H9 (cell line): Measurements from ENCODE around the gene TRNP1. TPM values are rescaled to one million over a fixed set of nuclear protein-coding genes. Genes with fewer than 3 reads are reported as not detected.

ENCODE experiments used
- DNase-seq: peaks from one replicate; pipeline ENCODE4 v3.0.0-alpha.2; 2017
- H2AFZ ChIP-seq: one replicate; pipeline ENCODE4 v1.6.1; 2013; ENCODE audit warnings: mild to moderate bottlenecking, low read length, control low read depth, moderate library complexity
- H2AK5ac ChIP-seq: 2 replicates; pipeline ENCODE4 v1.6.1; 2013; ENCODE audit warnings: low read length, control low read depth, mixed read lengths; ENCODE audit not compliant: insufficient read length
- H2BK120ac ChIP-seq: one replicate; pipeline ENCODE4 v1.6.1; 2013; ENCODE audit warnings: low read depth, mild to moderate bottlenecking, low read length, control low read depth, inconsistent platforms; ENCODE audit not compliant: poor library complexity, severe bottlenecking
- H2BK12ac ChIP-seq: 2 replicates; pipeline ENCODE4 v1.6.1; 2013; ENCODE audit warnings: low read length, control low read depth, mixed read lengths, low read depth; ENCODE audit not compliant: insufficient read length
- H2BK15ac ChIP-seq: 2 replicates; pipeline ENCODE4 v1.6.1; 2013; ENCODE audit warnings: low read depth, low read length, control low read depth
- H2BK20ac ChIP-seq: one replicate; pipeline ENCODE4 v1.6.1; 2013; ENCODE audit warnings: low read depth, mild to moderate bottlenecking, low read length, control low read depth, inconsistent platforms; ENCODE audit not compliant: poor library complexity, severe bottlenecking
- H2BK5ac ChIP-seq: 2 replicates; pipeline ENCODE4 v1.6.1; 2013; ENCODE audit warnings: low read length, control low read depth, mixed read lengths; ENCODE audit not compliant: insufficient read length
- H3K14ac ChIP-seq: 2 replicates; pipeline ENCODE4 v1.6.1; 2013; ENCODE audit warnings: low read length, control low read depth; ENCODE audit not compliant: insufficient read depth
- H3K18ac ChIP-seq: 2 replicates; pipeline ENCODE4 v1.6.1; 2013; ENCODE audit warnings: low read depth, mild to moderate bottlenecking, mixed read lengths, low read length, control low read depth; ENCODE audit not compliant: insufficient read length
- H3K23ac ChIP-seq: 2 replicates; pipeline ENCODE4 v1.6.1; 2013; ENCODE audit warnings: low read length, control low read depth, mixed read lengths, low read depth; ENCODE audit not compliant: insufficient read length
- H3K23me2 ChIP-seq: 2 replicates; pipeline ENCODE4 v1.6.1; 2013; ENCODE audit warnings: low read depth, mild to moderate bottlenecking, mixed read lengths, low read length, control low read depth; ENCODE audit not compliant: insufficient read length, poor library complexity, severe bottlenecking
- H3K27ac ChIP-seq: 2 replicates; pipeline ENCODE4 v1.5.1; 2013; ENCODE audit warnings: low read length, control low read depth, mixed read lengths, low read depth; ENCODE audit not compliant: insufficient read length
- H3K27me3 ChIP-seq: 2 replicates; pipeline ENCODE4 v1.6.1; 2013; ENCODE audit warnings: low read length, control low read depth, inconsistent platforms; ENCODE audit not compliant: insufficient read depth
- H3K4ac ChIP-seq: 2 replicates; pipeline ENCODE4 v1.6.1; 2013; ENCODE audit warnings: low read depth, mild to moderate bottlenecking, control low read depth, inconsistent platforms, low read length, moderate library complexity
- H3K4me1 ChIP-seq: 2 replicates; pipeline ENCODE4 v1.6.1; 2013; ENCODE audit warnings: low read length, control low read depth, inconsistent platforms; ENCODE audit not compliant: insufficient read depth
- H3K4me2 ChIP-seq: 2 replicates; pipeline ENCODE4 v1.6.1; 2013; ENCODE audit warnings: low read length, control low read depth, mixed read lengths; ENCODE audit not compliant: insufficient read length, insufficient read depth
- H3K56ac ChIP-seq: 2 replicates; pipeline ENCODE4 v1.6.1; 2013; ENCODE audit warnings: low read depth, mild to moderate bottlenecking, mixed read lengths, low read length, control low read depth; ENCODE audit not compliant: insufficient read length
- H3K79me1 ChIP-seq: 2 replicates; pipeline ENCODE4 v1.6.1; 2013; ENCODE audit warnings: low read depth, mild to moderate bottlenecking, moderate library complexity, low read length, control low read depth, inconsistent platforms; ENCODE audit not compliant: insufficient read depth, poor library complexity, severe bottlenecking
- H3K79me2 ChIP-seq: 2 replicates; pipeline ENCODE4 v1.6.1; 2013; ENCODE audit warnings: low read length, control low read depth, inconsistent platforms; ENCODE audit not compliant: insufficient read depth
- H3K9ac ChIP-seq: 2 replicates; pipeline ENCODE4 v1.6.1; 2013; ENCODE audit warnings: low read length, control low read depth, mixed read lengths; ENCODE audit not compliant: insufficient read length; ENCODE audit errors: extremely low read depth
- H3K9me3 ChIP-seq: one replicate; pipeline ENCODE4 v1.6.1; 2013; ENCODE audit warnings: low read depth, low read length, inconsistent platforms; ENCODE audit not compliant: control insufficient read depth
- H3T11ph ChIP-seq: one replicate; pipeline ENCODE4 v1.6.1; 2013; ENCODE audit warnings: mild to moderate bottlenecking, low read length, control low read depth, inconsistent platforms
- H4K20me1 ChIP-seq: one replicate; pipeline ENCODE4 v1.6.1; 2013; ENCODE audit not compliant: control insufficient read depth, insufficient read length, insufficient read depth
- H4K5ac ChIP-seq: 2 replicates; pipeline ENCODE4 v1.6.1; 2013; ENCODE audit warnings: low read depth, mild to moderate bottlenecking, mixed read lengths, low read length, control low read depth; ENCODE audit not compliant: insufficient read length
- H4K8ac ChIP-seq: replicated peaks from 2 replicates; pipeline ENCODE4 v1.6.1; 2013; ENCODE audit warnings: low read length, control low read depth, mixed read lengths, low read depth; ENCODE audit not compliant: insufficient read length
- H4K91ac ChIP-seq: 2 replicates; pipeline ENCODE4 v1.6.1; 2013; ENCODE audit warnings: low read depth, mild to moderate bottlenecking, moderate library complexity, mixed read lengths, low read length, control low read depth; ENCODE audit not compliant: insufficient read length
- H3K27ac Mint-ChIP-seq, 3 experiments: 2 replicates in 2 of 3; 3 replicates in 1 of 3; pipeline ENCODE4 v1.8.0; 2020 to 2021; ENCODE audit warnings: mixed read lengths in 3 of 3, mild to moderate bottlenecking in 1 of 3, moderate library complexity in 1 of 3
- H3K27me3 Mint-ChIP-seq: 2 replicates; pipeline ENCODE4 v1.8.0; 2021; ENCODE audit warnings: low read depth, mild to moderate bottlenecking, moderate library complexity, mixed read lengths
- H3K36me3 Mint-ChIP-seq, 3 experiments: 2 replicates in 2 of 3; 3 replicates in 1 of 3; pipeline ENCODE4 v1.8.0; 2020 to 2021; ENCODE audit warnings: low read depth in 3 of 3, mixed read lengths in 3 of 3; ENCODE audit not compliant: insufficient read depth in 1 of 3
- H3K4me1 Mint-ChIP-seq, 2 experiments: 2 replicates each; pipeline ENCODE4 v1.8.0; 2020; ENCODE audit warnings: mixed read lengths in 2 of 2
- H3K4me3 Mint-ChIP-seq, 2 experiments: 2 replicates in 1 of 2; 3 replicates in 1 of 2; pipeline ENCODE4 v1.8.0; 2020 to 2021; ENCODE audit warnings: mild to moderate bottlenecking in 2 of 2, mixed read lengths in 2 of 2, moderate library complexity in 1 of 2
- H3K9me3 Mint-ChIP-seq, 2 experiments: 2 replicates in 1 of 2; 3 replicates in 1 of 2; pipeline ENCODE4 v1.8.0; 2020; ENCODE audit warnings: mild to moderate bottlenecking in 2 of 2, mixed read lengths in 2 of 2, moderate library complexity in 1 of 2
- CTCF ChIP-seq: fragments of 200-600 bp; sonication (generic); conservative IDR thresholded peaks from 3 replicates; pipeline ENCODE4 v1.8.0; 2021; ENCODE audit warnings: antibody characterized with exemption, mild to moderate bottlenecking
- WGBS: extraction: QIAGEN DNeasy Blood & Tissue Kit; methylation state at CpG from one replicate; pipeline ENCODE4 v1.1.7; 2013; ENCODE audit warnings: missing lambda C conversion rate, low lambda C conversion rate, mixed read lengths; ENCODE audit not compliant: insufficient read length; ENCODE audit errors: extremely low coverage; 5-methylcytosine and 5-hydroxymethylcytosine counted together
- total RNA-seq: library from RNA; stranded (reverse); gene quantifications from 2 replicates; pipeline ENCODE4 v1.2.1, GENCODE V29; 2021

The TRNP1 gene
- total RNA-seq, 1 experiment from 2014 or later, result 39.0 TPM

GRCh38 chr1:27047914-27048313 is 54.4 kb downstream of the TRNP1 start:
- Mint-ChIP-seq H3K9me3 (peaks cover 0 to 4% of the 10 kb centered on the region in 2 experiments; a peak in 2 of 5 replicates), H3K27me3 (no peaks in the 10 kb centered on the region; the same call in 1 of the 2 replicates), H3K36me3 (peaks cover 0 to 7% (median 0%) of the 10 kb centered on the region in 3 experiments; a peak in 2 of 7 replicates), H3K27ac (peak overlapping the region in 1 of 3 experiments; percentile 84; a peak in 1 of 7 replicates), H3K4me1 (peaks cover 30 to 32% of the 10 kb centered on the region in 2 experiments), H3K4me3 (no peak overlapping the region)
- Histone ChIP-seq H3K4me1 (peaks cover 10% of the 10 kb centered on the region; the same call in 1 of the 2 replicates), H2BK12ac (no peak overlapping the region), H4K91ac (no peak overlapping the region), H2BK15ac (no peak overlapping the region), H3K27me3 (no peaks in the 10 kb centered on the region), H3K14ac (no peak overlapping the region), H3K9me3 (no peaks in the 10 kb centered on the region), H3K79me2 (no peaks in the 10 kb centered on the region), H4K20me1 (no peaks in the 10 kb centered on the region), H3K23me2 (no peaks in the 10 kb centered on the region), H4K5ac (no peak overlapping the region), H3K9ac (no peak overlapping the region), H3K27ac (no peak overlapping the region), H2AFZ (no peak overlapping the region), H3K79me1 (no peaks in the 10 kb centered on the region), H4K8ac (no peak overlapping the region), H2BK20ac (no peak overlapping the region), H2BK120ac (no peak overlapping the region), H3K4me2 (no peak overlapping the region), H2AK5ac (no peak overlapping the region), H3K23ac (no peak overlapping the region), H3K4ac (no peak overlapping the region), H3K56ac (no peak overlapping the region), H2BK5ac (no peak overlapping the region), H3K18ac (no peak overlapping the region), H3T11ph (no peak overlapping the region)
- TF ChIP-seq CTCF, result no peak
- no CpG with 5 or more reads among the region's 6 CpGs for WGBS
- no peak for DNase-seq
